Gastroesophageal sphincter (tissue), 3 donors: ENCODE measurements around the gene SPATS1.

Experiments
- EP300 ChIP-seq: sonication (generic); formaldehyde crosslinking; IDR thresholded peaks from one replicate; pipeline ENCODE4 v1.6.1; 2017; ENCODE audit warnings: antibody characterized with exemption, mild to moderate bottlenecking
- POLR2A ChIP-seq, 2 donors: fragments of 450-650 bp; IDR thresholded peaks; one replicate each; pipeline ENCODE4 v1.6.1; 2017; ENCODE audit warnings: antibody characterized with exemption in 2 of 2, mild to moderate bottlenecking in 2 of 2, moderate library complexity in 1 of 2
- POLR2AphosphoS5 ChIP-seq: sonication (generic); formaldehyde crosslinking; IDR thresholded peaks from one replicate; pipeline ENCODE4 v1.6.1; 2017; ENCODE audit warnings: antibody characterized with exemption
- TF ChIP-seq, protein P1 (sequence below), 4 experiments: fragments of 200-600 bp in 2 of 4; fragments of 450-650 bp in 2 of 4; sonication (generic) in 1 of 4; IDR thresholded peaks; one replicate each; pipeline ENCODE4 v1.5.1; 2017 to 2019; ENCODE audit warnings: antibody characterized with exemption in 4 of 4, mild to moderate bottlenecking in 2 of 4, moderate library complexity in 2 of 4

DNA sequence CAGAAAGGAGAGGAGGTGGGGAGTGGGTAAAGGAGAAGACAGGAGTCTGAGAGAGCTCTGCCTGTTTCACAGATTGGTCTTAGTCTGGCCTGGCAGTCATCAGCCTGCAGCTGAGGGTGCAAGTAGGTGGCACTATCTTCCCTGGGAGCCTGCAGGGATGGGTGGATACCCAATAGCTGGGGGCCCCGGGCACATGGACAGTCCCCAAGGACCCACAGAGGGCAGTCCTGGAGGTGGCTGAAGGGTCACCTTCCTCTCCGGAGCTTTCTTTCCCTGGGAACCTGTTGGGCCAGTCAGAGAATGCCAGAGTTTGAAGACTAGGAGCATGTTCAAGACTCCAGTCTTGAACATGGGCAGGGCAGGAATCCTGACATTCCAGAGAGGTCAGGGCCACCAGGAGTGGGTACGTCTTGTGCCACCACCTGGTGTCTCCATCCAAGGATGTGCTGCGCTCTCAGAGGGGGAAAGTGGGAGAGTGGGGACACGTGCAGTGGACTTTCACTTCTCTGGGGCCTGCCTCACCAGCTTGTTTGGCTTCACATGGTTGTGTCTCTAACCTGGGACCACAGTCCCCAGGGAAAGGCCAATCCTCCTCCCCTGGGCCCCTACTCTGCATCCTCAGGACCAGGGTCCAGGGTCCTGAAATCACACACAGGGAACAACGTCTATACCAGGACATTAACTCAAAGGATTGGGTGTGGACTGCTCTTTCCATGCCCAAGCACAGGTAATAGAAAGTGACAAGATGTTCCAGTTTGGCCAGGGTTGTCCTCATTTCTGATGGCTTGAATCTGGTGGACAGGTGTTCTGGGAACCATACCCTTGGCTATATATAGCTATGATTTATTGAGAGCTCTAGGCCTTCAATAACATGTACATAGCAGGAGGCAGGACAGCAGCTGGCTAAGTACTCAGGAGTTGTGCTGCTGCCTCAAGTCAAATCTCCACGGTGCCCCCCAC lies 47.3 kb upstream of the SPATS1 start:
- TF ChIP-seq POLR2A (IDR thresholded peaks at IDR 0.05), result no peak
- TF ChIP-seq, protein P1, sequence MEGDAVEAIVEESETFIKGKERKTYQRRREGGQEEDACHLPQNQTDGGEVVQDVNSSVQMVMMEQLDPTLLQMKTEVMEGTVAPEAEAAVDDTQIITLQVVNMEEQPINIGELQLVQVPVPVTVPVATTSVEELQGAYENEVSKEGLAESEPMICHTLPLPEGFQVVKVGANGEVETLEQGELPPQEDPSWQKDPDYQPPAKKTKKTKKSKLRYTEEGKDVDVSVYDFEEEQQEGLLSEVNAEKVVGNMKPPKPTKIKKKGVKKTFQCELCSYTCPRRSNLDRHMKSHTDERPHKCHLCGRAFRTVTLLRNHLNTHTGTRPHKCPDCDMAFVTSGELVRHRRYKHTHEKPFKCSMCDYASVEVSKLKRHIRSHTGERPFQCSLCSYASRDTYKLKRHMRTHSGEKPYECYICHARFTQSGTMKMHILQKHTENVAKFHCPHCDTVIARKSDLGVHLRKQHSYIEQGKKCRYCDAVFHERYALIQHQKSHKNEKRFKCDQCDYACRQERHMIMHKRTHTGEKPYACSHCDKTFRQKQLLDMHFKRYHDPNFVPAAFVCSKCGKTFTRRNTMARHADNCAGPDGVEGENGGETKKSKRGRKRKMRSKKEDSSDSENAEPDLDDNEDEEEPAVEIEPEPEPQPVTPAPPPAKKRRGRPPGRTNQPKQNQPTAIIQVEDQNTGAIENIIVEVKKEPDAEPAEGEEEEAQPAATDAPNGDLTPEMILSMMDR (IDR thresholded peaks at IDR 0.05), result no peak
- TF ChIP-seq EP300, result no peak
- TF ChIP-seq POLR2AphosphoS5, result no peak
